ENCODE data around the gene ZNF48.

Gene ZNF48

DNA sequence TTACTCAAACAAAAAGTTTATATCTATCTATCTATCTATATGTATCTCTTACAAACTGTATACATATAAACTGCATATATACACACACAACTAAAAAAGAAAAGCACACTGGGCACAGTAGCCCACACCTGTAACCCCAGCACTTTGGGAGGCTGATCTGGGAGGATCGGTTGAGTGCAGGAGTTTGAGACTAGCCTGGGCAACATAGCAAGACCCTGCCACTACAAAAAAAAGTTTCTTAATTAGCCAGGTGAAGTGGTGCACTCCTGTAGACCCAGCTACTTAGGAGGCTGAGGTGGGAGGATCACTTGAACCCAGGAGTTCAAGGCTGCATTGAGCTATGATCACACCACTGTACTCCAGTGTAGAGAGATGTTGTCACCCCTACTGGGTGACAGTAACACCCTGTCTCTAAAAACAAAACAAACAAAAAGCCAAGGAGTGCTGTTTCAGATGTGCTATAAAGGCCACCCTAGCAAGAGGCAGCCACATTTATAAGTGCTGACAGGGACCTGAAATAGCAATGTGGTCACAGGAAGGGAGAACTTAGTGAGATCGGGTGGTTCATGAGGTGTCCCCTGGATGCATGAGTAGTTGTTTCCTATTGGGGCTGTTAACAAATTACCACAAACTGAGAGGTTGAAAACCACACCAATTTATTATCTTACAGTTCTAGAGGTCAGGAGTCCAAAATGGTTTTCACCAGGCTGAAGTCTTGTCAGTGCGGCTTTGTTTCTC lies 44.9 kb upstream of the ZNF48 start:
- in situ Hi-C loops (cut with HindIII; ENCODE audit: low pct_ligation_motif_present, low sequenced_read_pairs) = no loop called here
- H3K4me3 ChIP-seq (ENCODE audit: low read depth, low read length) = no peak overlapping the region
- no peaks in the 10 kb centered on the region for H3K27me3 ChIP-seq (replicated peaks)
- no peak overlapping the region for H3K27ac ChIP-seq
- TF ChIP-seq, protein P1, sequence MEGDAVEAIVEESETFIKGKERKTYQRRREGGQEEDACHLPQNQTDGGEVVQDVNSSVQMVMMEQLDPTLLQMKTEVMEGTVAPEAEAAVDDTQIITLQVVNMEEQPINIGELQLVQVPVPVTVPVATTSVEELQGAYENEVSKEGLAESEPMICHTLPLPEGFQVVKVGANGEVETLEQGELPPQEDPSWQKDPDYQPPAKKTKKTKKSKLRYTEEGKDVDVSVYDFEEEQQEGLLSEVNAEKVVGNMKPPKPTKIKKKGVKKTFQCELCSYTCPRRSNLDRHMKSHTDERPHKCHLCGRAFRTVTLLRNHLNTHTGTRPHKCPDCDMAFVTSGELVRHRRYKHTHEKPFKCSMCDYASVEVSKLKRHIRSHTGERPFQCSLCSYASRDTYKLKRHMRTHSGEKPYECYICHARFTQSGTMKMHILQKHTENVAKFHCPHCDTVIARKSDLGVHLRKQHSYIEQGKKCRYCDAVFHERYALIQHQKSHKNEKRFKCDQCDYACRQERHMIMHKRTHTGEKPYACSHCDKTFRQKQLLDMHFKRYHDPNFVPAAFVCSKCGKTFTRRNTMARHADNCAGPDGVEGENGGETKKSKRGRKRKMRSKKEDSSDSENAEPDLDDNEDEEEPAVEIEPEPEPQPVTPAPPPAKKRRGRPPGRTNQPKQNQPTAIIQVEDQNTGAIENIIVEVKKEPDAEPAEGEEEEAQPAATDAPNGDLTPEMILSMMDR (IDR thresholded peaks at IDR 0.05; ENCODE audit: low read depth, low read length, missing control alignments) = no peak
- no peak for DNase-seq
- peaks cover 38% of the 10 kb centered on the region for H3K36me3 ChIP-seq (replicated peaks)

DNA sequence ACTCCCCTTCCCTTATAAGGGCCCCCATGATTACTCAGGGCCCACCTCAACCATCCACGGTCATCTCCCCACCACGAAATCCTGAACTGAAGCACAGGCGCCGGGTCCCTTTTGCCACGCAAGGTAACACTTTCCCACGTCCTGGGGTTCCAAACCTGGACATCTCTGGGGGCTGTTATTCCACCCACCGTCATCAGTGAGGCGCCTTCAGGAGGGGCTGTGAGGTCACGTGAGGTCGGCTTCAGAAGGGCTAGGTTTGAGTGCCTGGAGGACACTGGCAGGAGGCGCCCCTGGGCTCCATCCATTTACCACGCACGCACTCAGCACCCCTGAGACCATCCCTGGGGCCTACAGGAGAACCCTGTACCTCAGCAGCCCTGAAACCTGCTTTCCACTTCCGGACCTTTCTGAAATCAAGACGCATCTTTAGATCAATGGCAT lies 44.2 kb upstream of the ZNF48 start:
- H3K27me3 ChIP-seq (replicated peaks) = no peaks in the 10 kb centered on the region
- H3K4me3 ChIP-seq (ENCODE audit: low read depth, low read length) = no peak overlapping the region
- DNase-seq = no peak
- H3K36me3 ChIP-seq (replicated peaks) = peaks cover 38% of the 10 kb centered on the region
- TF ChIP-seq, protein P1 (IDR thresholded peaks at IDR 0.05; ENCODE audit: low read depth, low read length, missing control alignments) = no peak
- in situ Hi-C loops (cut with HindIII; ENCODE audit: low pct_ligation_motif_present, low sequenced_read_pairs) = no loop called here
- no peak overlapping the region for H3K27ac ChIP-seq

- in situ Hi-C loops (cut with HindIII; ENCODE audit: low pct_ligation_motif_present, low sequenced_read_pairs) = no loop called here
- no peaks in the 10 kb centered on the region for H3K27me3 ChIP-seq (replicated peaks)
- H3K27ac ChIP-seq = peak overlapping the region; percentile 51
- peak; percentile 59 for DNase-seq
- TF ChIP-seq, protein P1 (IDR thresholded peaks at IDR 0.05; ENCODE audit: low read depth, low read length, missing control alignments) = no peak
- peaks cover 45% of the 10 kb centered on the region for H3K36me3 ChIP-seq (replicated peaks)
- no peak overlapping the region for H3K4me3 ChIP-seq (ENCODE audit: low read depth, low read length)
Measured at GRCh38 chr16:30351586-30352419, 43.4 kb upstream of the ZNF48 start.

DNA sequence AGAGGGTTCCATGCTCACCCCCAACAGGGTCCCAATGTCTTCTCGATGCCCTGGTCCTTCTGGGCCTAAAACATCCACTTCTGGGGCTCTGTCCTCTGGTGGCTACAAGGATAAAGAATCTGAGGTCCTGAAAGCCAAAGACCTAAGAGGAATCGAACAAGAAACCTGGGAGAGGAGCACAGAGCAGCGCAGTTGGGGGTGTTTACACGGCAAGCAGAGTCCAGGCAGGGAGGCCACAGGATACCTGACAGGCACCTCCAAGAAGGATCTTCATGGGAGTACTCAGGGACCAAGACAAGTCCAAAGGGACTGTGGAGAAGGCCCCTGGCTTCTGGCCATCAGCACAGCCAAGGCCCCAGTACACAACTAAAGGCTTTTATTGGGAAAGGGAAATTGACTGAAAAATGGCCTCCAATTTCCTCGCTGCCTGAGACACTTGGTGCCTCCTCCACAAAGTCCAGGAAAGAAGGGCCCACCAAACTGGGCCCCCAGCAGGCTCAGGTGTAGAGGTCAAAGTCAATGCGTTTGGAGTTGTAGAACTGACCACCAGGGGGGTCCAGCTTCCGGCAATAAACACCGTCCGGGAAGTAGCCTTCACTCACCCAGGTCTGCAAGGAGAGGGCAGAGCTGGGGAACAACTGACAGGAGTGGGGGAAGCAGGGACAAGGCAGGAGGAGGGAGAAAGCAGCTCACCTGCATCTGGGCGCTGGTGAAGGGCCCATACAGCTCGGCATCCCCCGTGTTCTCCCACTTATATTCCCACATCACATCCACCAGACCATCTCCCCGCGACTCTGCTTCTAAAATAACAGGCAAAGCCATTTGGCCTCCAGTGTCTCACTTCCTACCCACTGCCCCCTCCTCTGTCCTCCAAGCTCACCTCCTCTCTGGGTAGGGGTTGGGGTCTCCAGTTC lies 42.5 kb upstream of the ZNF48 start:
- in situ Hi-C loops (cut with HindIII; ENCODE audit: low pct_ligation_motif_present, low sequenced_read_pairs) = no loop called here
- Histone ChIP-seq H3K27ac (peak overlapping the region; percentile 51), H3K4me3 (ENCODE audit: low read depth, low read length) (no peak overlapping the region), H3K36me3 (replicated peaks) (peaks cover 54% of the 10 kb centered on the region), H3K27me3 (replicated peaks) (no peaks in the 10 kb centered on the region)
- TF ChIP-seq, protein P1 (IDR thresholded peaks at IDR 0.05; ENCODE audit: low read depth, low read length, missing control alignments) = peak; percentile 44
- DNase-seq = no peak

DNA sequence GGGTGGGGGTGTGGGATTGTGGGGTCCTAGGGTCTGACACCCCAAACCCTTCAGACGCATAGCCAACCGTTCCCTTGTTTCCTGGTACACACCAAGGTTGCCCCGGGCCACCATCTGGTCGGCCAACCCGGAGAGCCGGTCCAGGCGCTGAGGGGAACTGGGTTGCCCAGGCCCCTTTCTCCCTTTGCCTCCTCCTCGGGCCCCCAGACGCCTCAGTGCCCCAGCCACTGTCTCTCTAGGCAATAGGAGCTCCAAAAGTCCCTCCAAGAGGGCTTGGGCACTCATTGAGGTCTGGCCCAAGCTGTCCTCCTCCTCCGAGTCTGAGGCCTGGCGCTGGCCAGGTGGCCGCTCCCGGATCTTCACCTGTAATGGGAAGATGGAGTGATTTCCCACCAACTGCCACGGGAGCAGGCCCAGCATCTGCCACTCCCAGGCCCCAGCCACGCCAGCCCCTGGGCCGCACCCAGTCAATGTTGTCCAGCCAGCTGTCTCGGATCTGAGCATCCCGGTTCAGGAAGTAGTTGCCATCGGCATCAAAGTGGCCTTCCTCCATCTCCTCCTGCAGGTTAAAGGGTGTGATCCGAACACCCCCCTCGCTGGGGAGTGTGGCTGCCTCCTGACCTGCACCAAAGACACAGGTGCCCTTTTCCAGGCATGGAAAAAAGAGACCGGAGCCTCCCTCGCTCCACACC lies 41.6 kb upstream of the ZNF48 start:
- TF ChIP-seq, protein P1 (IDR thresholded peaks at IDR 0.05; ENCODE audit: low read depth, low read length, missing control alignments) = no peak
- DNase-seq = no peak
- in situ Hi-C loops (cut with HindIII; ENCODE audit: low pct_ligation_motif_present, low sequenced_read_pairs) = no loop called here
- Histone ChIP-seq H3K27ac (no peak overlapping the region), H3K27me3 (replicated peaks) (no peaks in the 10 kb centered on the region), H3K36me3 (replicated peaks) (peaks cover 62% of the 10 kb centered on the region), H3K4me3 (ENCODE audit: low read depth, low read length) (no peak overlapping the region)
